DOHH2 (cell line): ENCODE data around the gene CYP2J2.

Experiments used
- CTCF ChIP-seq: fragments of 200-600 bp; sonication (generic); IDR thresholded peaks from one replicate; pipeline ENCODE4 v1.5.1; 2014; ENCODE audit warnings: antibody characterized with exemption, mild to moderate bottlenecking, low read depth, low read length; ENCODE audit not compliant: poor library complexity, severe bottlenecking
- EZH2phosphoT487 ChIP-seq: fragments of 200-600 bp; sonication (generic); IDR thresholded peaks from 2 replicates; pipeline ENCODE4 v1.6.1; 2017; ENCODE audit warnings: borderline replicate concordance, mild to moderate bottlenecking, antibody characterized with exemption, low read length, moderate library complexity, mixed read lengths

- no peak for TF ChIP-seq EZH2phosphoT487
- no peak for TF ChIP-seq CTCF
Observed at GRCh38 chr1:59936358-59936821, 9.8 kb upstream of the CYP2J2 start.
